DMS153 (cell line): Measurements from ENCODE around the gene ARFIP2.

Source experiments
- DNase-seq: peaks from one replicate; lab custom pipeline; 2025; lab: John Stamatoyannopoulos, UW

The ARFIP2 gene

GRCh38 chr11:6443269-6444003 is 37.7 kb downstream of the ARFIP2 start:
- no peak for DNase-seq

GRCh38 chr11:6442441-6442840 is 38.7 kb downstream of the ARFIP2 start:
- no peak for DNase-seq

GRCh38 chr11:6440906-6441358 is 40.2 kb downstream of the ARFIP2 start, which contains the start of gene HPX:
TSS of gene HPX (minus strand) at chr11:6440987. CDS start at chr11:6440963, 24 bp downstream.
- DNase-seq: no peak

GRCh38 chr11:6438979-6439571 is 42.1 kb downstream of the ARFIP2 start:
- peak; percentile 78 for DNase-seq

- no peak for DNase-seq
These were observed 43.1 kb downstream of the ARFIP2 start for GRCh38 chr11:6437993-6438392.

- no peak for DNase-seq
These were observed 43.7 kb downstream of the ARFIP2 start for GRCh38 chr11:6437423-6437822.

GRCh38 chr11:6433998-6434660 is 47.0 kb downstream of the ARFIP2 start:
- no peak for DNase-seq

GRCh38 chr11:6431861-6432260 is 49.3 kb downstream of the ARFIP2 start:
- DNase-seq: no peak

- no peak for DNase-seq
These were observed 53.6 kb downstream of the ARFIP2 start for GRCh38 chr11:6427516-6427915.
